ENCODE results near the gene SPEG. TPM values are rescaled to one million over a fixed set of nuclear protein-coding genes. Genes with fewer than 3 reads are reported as not detected.

The SPEG gene
- total RNA-seq, 1 experiment from 2014 or later: 33.3 TPM

DNA sequence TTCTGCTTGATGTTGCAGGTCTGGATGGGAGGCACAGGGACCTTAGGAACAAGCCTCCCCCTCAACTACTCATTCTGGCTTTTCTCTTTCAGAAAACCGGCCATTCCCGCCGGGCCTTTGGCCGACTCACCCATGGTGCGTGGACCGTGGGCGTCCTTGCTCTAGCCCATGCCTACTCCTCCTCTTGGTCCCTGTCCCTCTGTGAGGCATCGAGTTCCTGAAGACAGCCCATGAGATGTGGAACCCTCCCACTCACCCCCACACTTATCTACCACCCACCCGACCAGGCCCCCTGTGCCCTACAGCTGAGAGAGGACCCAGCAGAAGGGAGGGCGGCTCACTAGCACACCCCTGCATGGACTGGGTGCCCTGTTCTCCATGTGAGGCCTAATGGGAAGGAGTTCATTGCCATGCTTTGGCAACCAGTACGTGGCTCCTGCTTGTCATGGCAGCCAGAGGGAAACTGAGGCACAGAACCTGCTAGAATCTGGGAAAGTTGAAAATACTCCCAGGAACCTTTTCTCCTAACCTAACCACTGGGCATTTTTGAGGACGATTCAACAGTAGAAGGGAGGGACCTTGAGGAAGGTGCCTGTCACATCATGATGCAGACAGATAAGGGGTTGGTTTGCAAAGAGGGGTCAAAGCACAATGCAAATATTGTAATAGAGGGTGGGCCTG lies 8.5 kb downstream of the SPEG start:
- no peak for DNase-seq (ENCODE audit: low read depth)

- DNase-seq (ENCODE audit: low read depth): no peak
Measured at GRCh38 chr2:219443697-219444023, 9.0 kb downstream of the SPEG start.

- DNase-seq (ENCODE audit: low read depth): no peak
Measured at GRCh38 chr2:219444566-219445091, 10.0 kb downstream of the SPEG start.

DNA sequence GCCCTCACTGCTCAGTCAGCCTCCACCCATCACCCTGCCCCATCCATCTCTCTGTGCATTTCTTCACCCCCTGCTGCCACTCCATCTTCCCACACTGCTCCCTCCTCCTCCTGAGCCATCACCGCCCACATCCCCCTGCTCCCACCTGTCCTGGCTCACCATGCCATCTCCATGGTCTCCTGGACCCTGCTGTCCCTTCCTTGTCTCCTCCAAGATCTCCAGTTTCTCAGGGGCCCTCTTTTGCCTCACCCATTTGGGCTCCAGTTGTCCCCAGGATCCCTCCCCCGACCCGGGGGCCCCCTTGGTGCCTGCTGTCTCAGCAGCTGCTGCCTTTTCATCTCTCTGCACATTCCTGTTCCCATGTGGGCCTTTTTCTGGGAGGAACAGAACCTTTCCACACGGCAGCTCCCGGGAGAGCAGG lies 10.6 kb downstream of the SPEG start:
- no peak for DNase-seq (ENCODE audit: low read depth)

DNA sequence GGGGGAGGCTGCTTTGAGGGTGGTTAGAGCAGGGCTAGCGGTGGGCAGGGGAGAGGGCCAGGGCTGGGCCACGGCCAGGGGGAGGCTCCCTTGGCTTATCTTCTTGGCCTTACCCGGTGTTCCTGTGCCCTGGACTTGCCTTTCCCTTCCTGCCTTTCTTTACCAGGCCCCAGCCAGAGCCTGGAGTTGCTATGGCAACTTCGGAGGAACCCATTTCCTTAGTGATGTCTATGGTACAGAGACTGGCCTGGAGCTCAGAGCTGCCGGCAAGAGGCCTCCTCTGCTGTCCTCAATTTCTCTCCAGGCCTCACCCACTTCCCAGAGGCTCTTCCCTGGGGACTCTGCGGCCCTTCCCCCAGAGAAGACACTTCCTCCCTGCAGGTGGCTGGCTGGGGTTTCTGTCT lies 11.5 kb downstream of the SPEG start:
- DNase-seq (ENCODE audit: low read depth): peak; percentile 79

- no peak for DNase-seq (ENCODE audit: low read depth)
Measured at GRCh38 chr2:219446689-219447088, 12.0 kb downstream of the SPEG start.

DNA sequence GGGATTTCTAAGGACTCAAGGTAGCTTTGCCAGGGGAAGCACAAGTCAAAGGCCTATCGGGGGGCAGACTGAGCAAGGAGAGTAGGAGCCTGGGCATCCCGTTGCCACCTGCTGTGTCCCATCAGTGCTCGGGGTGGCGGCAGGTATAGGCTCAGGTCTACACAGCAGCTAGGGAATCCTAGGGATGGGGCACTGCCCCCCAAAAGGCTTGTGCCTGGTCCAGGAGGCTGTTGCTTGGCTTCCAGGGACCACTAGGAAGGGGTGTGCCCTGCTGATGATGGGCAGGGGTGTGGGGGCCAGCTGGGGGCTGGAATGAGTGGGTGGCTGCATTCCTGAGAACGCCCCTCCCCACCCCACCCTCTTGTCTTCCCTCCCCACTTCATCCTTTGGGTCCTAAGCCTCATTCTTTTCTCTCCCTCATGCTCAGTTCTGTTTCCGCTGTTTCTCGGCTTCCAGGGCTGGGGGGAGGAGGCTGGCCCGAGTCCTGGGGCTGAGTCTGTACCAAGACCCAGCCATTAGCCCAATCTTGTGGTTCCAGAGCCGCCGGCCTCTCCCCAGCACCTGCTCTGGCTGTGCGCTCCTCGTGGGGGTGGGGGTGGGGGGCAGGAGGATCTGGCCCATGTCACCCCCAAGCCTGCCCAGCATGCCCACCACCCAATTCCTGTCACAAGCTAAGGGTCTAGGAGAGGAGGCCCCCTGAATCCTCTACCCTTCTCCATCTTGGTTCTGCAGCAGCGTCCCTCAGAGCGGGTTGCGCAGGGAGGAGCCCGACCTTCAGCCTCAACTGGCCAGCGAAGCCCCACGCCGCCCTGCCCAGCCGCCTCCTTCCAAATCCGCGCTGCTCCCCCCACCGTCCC lies 12.8 kb downstream of the SPEG start:
- no peak for DNase-seq (ENCODE audit: low read depth)

- no peak for DNase-seq (ENCODE audit: low read depth)
Measured at GRCh38 chr2:219448099-219448775, 13.6 kb downstream of the SPEG start.

- no peak for DNase-seq (ENCODE audit: low read depth)
Measured at GRCh38 chr2:219448776-219449341, 14.2 kb downstream of the SPEG start.

DNA sequence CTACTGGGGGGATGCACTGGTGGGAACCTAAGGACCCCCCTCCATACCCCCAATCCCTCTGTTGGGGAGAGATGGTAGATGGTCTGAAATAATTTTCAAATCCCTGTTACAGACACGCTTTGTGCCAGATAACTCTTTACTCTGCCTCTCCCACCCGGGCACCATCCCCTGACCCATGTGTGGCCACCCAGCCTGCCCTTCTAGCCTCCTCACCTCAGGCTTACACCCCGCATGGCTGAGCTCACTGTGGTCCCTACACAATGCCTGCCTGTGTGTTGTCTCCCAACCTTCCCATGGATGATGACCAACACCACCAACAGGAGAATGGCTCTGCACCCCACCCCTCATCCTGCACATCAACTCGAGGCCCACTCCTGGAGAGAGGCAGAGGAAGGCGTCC lies 15.0 kb downstream of the SPEG start:
- no peak for DNase-seq (ENCODE audit: low read depth)

DNA sequence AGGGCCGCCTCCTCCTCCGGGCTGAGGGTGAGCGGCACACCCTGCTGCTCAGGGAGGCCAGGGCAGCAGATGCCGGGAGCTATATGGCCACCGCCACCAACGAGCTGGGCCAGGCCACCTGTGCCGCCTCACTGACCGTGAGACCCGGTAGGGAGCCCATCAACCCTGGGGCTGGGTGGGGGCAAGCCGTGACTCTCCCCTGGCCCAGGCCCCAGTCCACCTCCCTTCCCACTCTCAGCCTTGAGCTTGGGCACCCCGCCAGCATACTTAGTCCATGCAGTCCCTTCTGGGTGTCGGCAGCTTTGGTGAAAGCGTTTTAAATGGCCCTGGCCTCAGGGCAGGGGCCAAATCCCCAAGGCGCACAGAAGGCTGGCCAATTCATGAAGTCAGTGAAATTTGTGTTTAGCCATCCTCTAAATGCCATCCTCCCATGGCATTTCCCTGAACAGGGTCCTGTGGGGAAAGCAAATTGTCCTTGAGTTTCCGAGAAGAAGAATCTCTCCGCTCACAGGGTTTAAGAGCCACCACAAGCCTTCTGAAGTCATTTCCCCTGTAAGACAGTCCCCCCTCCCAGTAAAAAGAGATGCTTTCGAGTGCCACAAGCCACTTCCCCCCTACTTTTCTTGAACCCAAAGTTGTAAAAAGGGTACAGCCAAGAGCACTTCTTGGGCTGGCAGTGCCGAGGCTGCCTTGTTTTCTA lies 17.2 kb downstream of the SPEG start:
- DNase-seq (ENCODE audit: low read depth): peak; percentile 92

DNA sequence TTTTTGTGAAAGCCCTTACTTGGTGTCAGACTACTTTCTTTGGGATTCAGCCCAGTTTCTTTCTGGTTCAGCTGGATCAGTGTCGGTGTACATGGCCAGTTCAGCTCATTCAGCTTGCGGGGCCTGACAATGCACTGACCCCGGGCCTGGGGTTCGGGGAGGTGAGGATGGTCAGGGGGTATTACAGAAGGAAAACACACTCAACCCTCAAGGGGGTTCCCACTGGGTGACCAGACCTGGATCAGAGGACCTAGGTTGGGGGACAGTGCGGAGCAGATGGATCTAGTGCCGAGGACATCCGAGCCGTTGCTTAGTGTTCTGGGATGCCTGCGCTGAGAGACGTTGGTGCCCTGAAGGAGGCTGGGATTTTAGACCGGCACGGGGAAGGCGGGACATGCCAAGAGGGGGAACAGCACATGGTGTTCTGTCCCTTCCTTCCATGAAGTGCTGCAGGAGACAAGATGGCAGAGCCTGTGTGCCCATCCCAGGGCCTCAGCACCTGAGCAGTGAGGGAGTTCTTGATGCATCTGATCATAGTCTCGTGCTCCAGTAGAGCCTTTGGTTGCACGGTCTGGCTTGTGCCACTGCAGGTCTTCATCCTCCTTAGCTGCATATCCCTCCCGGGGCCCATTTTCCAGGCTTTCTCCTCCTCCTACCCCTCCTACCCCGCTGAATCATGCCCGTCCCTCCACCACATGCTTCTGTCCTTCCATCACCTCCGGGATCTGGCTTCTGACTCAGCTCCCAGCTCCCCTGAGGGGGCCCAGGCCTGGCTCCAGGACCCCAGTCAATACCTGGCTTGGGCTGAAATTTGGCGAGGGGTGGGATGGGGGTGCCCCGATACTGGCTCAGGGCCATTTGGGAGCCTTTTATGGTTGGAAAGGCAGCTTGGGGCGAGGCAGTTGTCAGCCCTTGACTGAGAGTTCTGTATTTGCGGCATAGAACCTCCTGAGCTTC lies 18.0 kb downstream of the SPEG start:
- DNase-seq (ENCODE audit: low read depth): peak; percentile 100

GRCh38 chr2:219453671-219454590 lies 19.3 kb downstream of the SPEG start:
- peak; percentile 100 for DNase-seq (ENCODE audit: low read depth)

DNA sequence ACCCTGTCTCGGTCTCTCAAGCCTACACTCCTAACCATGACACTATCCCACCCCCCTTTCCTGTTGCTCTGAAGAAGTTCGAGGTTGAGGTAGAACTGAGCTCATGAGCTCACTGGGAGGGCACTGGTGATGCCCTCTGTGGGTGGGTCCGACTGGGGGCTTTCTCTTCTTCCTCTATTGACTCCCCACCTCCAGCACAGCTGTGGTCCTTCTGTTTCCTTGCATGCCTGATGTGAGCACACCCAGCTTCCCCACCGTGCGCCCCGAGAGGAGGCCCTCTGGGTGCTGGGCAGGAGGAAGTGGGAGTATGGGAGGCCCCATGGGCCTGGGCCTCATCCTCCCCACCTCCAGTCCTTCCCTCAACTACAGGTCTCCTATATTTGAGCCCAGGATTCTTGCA lies 20.9 kb downstream of the SPEG start:
- DNase-seq (ENCODE audit: low read depth): no peak

DNA sequence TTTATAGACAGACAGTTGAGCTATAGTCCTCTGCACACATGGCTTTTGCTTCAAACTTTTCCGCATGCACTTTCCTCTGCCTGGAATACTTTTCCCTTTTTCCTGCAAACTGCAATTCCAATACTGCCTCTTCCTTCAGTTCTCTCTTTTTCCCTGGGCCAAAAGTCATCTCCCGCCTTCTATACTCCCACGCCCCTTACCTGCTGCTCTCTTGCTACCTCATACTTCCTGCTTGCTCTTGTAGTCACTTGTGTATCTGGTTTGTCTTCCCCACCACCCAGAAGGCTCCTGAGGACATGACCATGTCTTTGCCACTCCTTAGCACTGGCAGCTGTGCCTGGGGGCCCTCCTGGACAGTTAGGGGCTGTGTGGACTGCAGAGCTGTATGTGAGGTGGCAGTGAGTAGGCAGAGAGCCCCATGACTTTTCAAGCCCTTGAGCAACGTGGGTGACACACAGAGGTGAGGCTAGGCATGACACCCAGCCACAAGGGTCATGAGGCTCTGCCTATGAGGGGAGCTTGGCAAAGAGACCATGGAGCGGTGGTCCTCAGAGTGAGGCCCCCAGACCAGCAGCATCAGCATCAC lies 23.2 kb downstream of the SPEG start:
- peak; percentile 34 for DNase-seq (ENCODE audit: low read depth)

GRCh38 chr2:219458996-219459395 lies 24.4 kb downstream of the SPEG start:
- no peak for DNase-seq (ENCODE audit: low read depth)

- DNase-seq (ENCODE audit: low read depth): peak; percentile 78
Measured at GRCh38 chr2:219459460-219460311, 25.0 kb downstream of the SPEG start.

DNA sequence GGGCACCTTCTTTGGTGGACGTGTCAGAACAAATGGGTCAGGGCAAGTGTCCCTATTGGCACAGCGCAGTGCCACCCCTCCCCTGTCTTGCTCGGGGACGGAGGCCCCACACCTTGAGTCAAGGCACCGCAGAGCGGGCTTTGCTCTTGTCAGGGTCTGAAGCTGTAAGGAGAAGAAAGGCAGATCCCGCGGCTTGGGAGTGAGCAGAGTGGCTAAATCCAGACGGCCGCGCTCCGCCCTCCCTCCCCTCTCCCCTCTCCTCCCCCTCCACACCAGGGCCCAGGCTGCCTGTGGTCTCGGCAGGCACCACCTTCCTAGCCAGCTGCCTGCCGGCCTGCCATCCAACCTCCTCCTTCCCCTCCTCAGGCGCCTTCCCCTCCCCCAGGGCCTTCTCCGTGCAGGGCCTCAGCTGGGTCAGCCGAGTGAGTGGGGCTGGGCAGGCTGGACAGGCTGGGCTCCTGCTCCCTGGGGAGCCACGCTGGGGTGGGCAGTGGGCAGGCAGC lies 25.8 kb downstream of the SPEG start:
- peak; percentile 97 for DNase-seq (ENCODE audit: low read depth)
